GM21360 (cell line): ENCODE data around the gene LRRC8C.

Experiments
- ATAC-seq: cut with Tn5 transposase; IDR thresholded peaks from one replicate; pipeline ENCODE4 v1.9.1; 2021; ENCODE audit warnings: mild to moderate bottlenecking, moderate library complexity; ENCODE audit not compliant: unreplicated experiment

The LRRC8C gene

GRCh38 chr1:89633248-89633799, 404 bp downstream of the LRRC8C start:
- ATAC-seq: peak; percentile 42

- ATAC-seq: no peak
Measured at GRCh38 chr1:89633800-89634625, 1.1 kb downstream of the LRRC8C start.

GRCh38 chr1:89635825-89636815, 3.2 kb downstream of the LRRC8C start:
- no peak for ATAC-seq

GRCh38 chr1:89637496-89637895, 4.6 kb downstream of the LRRC8C start:
- no peak for ATAC-seq

GRCh38 chr1:89640440-89640839, 7.5 kb downstream of the LRRC8C start:
- no peak for ATAC-seq

- no peak for ATAC-seq
Measured at GRCh38 chr1:89641781-89642180, 8.9 kb downstream of the LRRC8C start.

- no peak for ATAC-seq
Measured at GRCh38 chr1:89643577-89643976, 10.7 kb downstream of the LRRC8C start.

- no peak for ATAC-seq
Measured at GRCh38 chr1:89644119-89644814, 11.3 kb downstream of the LRRC8C start.

- ATAC-seq: no peak
Measured at GRCh38 chr1:89646259-89646658, 13.3 kb downstream of the LRRC8C start.

GRCh38 chr1:89649783-89650182, 16.9 kb downstream of the LRRC8C start:
- ATAC-seq: no peak

GRCh38 chr1:89652373-89652772, 19.5 kb downstream of the LRRC8C start:
- no peak for ATAC-seq

GRCh38 chr1:89657886-89658285, 25.0 kb downstream of the LRRC8C start:
- no peak for ATAC-seq

- no peak for ATAC-seq
Measured at GRCh38 chr1:89659322-89660081, 26.6 kb downstream of the LRRC8C start.

GRCh38 chr1:89660224-89661061, 27.5 kb downstream of the LRRC8C start:
- no peak for ATAC-seq

GRCh38 chr1:89665941-89666340, 33.0 kb downstream of the LRRC8C start:
- ATAC-seq: no peak

GRCh38 chr1:89666640-89667039, 33.7 kb downstream of the LRRC8C start:
- ATAC-seq: no peak

GRCh38 chr1:89667691-89668090, 34.8 kb downstream of the LRRC8C start:
- no peak for ATAC-seq

GRCh38 chr1:89668961-89669360, 36.0 kb downstream of the LRRC8C start:
- no peak for ATAC-seq

GRCh38 chr1:89669441-89669840, 36.5 kb downstream of the LRRC8C start:
- ATAC-seq: no peak
